Prostate gland (tissue), 2 donors: ENCODE measurements around the gene CMPK1. TPM values are rescaled to one million over a fixed set of nuclear protein-coding genes. Genes with fewer than 3 reads are reported as not detected.

Experiments
- DNase-seq: peaks from one replicate; pipeline ENCODE4 v3.0.0-alpha.2; 2019; ENCODE audit warnings: low spot score
- H3K27ac ChIP-seq, 2 donors: fragments of 200-600 bp; sonication (generic); 2 replicates each; pipeline ENCODE4 v1.5.1; 2017 to 2019
- H3K27me3 ChIP-seq: fragments of 200-600 bp; sonication (generic); replicated peaks from 2 replicates; pipeline ENCODE4 v1.5.1; 2019; ENCODE audit not compliant: insufficient read depth
- H3K36me3 ChIP-seq, 2 donors: fragments of 200-600 bp; sonication (generic); 1 replicate in 1 of 2; 2 replicates in 1 of 2; pipeline versions ENCODE4 v1.5.1 to v1.8.1; 2017 to 2019
- H3K4me1 ChIP-seq: fragments of 200-600 bp; sonication (generic); replicated peaks from 2 replicates; pipeline ENCODE4 v1.5.1; 2019
- H3K4me3 ChIP-seq, 2 donors: fragments of 200-600 bp; sonication (generic); 2 replicates each; pipeline ENCODE4 v1.5.1; 2017 to 2019
- H3K9me3 ChIP-seq: fragments of 200-600 bp; sonication (generic); 2 replicates; pipeline ENCODE4 v1.5.1; 2017
- POLR2A ChIP-seq: fragments of 450-650 bp; IDR thresholded peaks from one replicate; pipeline ENCODE4 v1.6.1; 2016; ENCODE audit warnings: antibody characterized with exemption, mild to moderate bottlenecking
- POLR2AphosphoS5 ChIP-seq: sonication (generic); formaldehyde crosslinking; IDR thresholded peaks from one replicate; pipeline ENCODE4 v1.6.1; 2017; ENCODE audit warnings: antibody characterized with exemption
- WGBS: methylation state at CpG from one replicate; pipeline ENCODE4 v1.1.5; 2018; 5-methylcytosine and 5-hydroxymethylcytosine counted together
- intact Hi-C: fragments of 100-400 bp; cut with DNase I; formaldehyde crosslinking; loops from one replicate; pipeline ENCODE4 v1.14.2; 2022
- total RNA-seq, 2 donors: library from RNA; depleted of rRNA; stranded (reverse); fragments of >200 nt; gene quantifications; one replicate each; pipeline ENCODE4 v1.1.0, GENCODE V29; 2016
- TF ChIP-seq, protein P1 (sequence below), 4 experiments: fragments of 200-600 bp in 2 of 4; fragments of 450-650 bp in 2 of 4; sonication (generic) in 2 of 4; IDR thresholded peaks; 1 replicate in 3 of 4; 2 replicates in 1 of 4; pipeline ENCODE4 v1.5.1; 2016 to 2019; ENCODE audit warnings: antibody characterized with exemption in 4 of 4, mild to moderate bottlenecking in 2 of 4, moderate library complexity in 2 of 4

CMPK1 gene
- total RNA-seq, 2 donors from 2014 or later = 54.9 to 152 TPM

DNA sequence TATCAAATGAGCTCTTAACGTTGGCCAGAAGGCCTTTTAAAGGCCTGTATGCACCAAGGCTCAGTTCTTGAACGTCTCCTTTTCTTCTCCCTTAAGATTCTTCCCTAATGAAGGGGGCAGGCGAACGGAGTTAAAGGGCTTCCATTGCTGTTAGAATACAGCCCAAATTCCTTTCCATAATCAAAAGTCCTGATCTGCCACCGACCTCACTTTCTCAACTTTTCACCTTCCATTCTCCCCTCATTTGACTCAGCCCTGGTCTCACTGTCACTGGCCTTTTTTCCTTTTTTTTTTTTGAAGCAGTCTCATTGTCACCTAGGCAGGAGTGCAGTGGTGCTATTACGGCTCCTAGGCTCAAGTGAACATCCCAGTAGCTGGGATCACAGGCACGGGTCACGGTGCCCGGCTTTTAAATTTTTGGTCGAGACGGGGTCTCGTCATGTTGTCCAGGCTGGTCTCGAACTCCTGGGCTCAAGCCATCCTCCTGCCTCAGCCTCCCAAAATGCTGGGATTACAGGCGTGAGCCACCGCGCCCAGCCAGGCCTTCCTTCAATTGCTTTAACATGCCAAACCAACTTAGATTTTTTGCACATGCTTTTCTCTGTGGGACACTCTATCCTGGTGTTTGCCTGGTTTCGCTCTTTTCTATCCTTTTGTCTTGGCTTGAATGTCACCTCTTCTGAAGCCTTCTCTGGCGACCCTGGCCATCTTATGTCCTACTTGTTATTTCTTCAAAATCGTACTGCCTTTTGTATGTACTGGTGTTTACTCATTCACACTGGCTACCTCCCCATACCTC, 612 bp upstream of the CMPK1 start:
- no peaks in the 10 kb centered on the region for H3K27me3 ChIP-seq
- peak overlapping the region; percentile 87 to 98 for H3K4me3 ChIP-seq
- peak overlapping the region; percentile 96 to 97 for H3K27ac ChIP-seq
- intact Hi-C loops = loop anchor here (1.0 to 10.0 kb wide), 2 partner anchors 19 to 392 kb away; partner anchors contain the start of gene STIL
- no peaks in the 10 kb centered on the region for H3K36me3 ChIP-seq
- no peak for TF ChIP-seq POLR2A
- TF ChIP-seq, protein P1, sequence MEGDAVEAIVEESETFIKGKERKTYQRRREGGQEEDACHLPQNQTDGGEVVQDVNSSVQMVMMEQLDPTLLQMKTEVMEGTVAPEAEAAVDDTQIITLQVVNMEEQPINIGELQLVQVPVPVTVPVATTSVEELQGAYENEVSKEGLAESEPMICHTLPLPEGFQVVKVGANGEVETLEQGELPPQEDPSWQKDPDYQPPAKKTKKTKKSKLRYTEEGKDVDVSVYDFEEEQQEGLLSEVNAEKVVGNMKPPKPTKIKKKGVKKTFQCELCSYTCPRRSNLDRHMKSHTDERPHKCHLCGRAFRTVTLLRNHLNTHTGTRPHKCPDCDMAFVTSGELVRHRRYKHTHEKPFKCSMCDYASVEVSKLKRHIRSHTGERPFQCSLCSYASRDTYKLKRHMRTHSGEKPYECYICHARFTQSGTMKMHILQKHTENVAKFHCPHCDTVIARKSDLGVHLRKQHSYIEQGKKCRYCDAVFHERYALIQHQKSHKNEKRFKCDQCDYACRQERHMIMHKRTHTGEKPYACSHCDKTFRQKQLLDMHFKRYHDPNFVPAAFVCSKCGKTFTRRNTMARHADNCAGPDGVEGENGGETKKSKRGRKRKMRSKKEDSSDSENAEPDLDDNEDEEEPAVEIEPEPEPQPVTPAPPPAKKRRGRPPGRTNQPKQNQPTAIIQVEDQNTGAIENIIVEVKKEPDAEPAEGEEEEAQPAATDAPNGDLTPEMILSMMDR (IDR thresholded peaks at IDR 0.05) = no peak
- no peak for TF ChIP-seq POLR2AphosphoS5
- WGBS = 29% methylated on average over 19 of the region's 19 CpGs
- H3K4me1 ChIP-seq = no peaks in the 10 kb centered on the region
- peak; percentile 11 for DNase-seq
- H3K9me3 ChIP-seq = no peaks in the 10 kb centered on the region

- TF ChIP-seq POLR2A = peak; percentile 15
- TF ChIP-seq, protein P1 (IDR thresholded peaks at IDR 0.05) = peak in 3 of 4 experiments; percentile 31 to 56 (median 48)
- TF ChIP-seq POLR2AphosphoS5 = peak; percentile 5
- no peaks in the 10 kb centered on the region for H3K36me3 ChIP-seq
- intact Hi-C loops = loop anchor here (1.0 to 10.0 kb wide), 2 partner anchors 20 to 391 kb away; partner anchors contain the start of gene STIL
- peak overlapping the region; percentile 87 to 98 for H3K4me3 ChIP-seq
- peak overlapping the region; percentile 96 to 97 for H3K27ac ChIP-seq
- WGBS = 0% methylated on average over 45 of the region's 90 CpGs
- peak; percentile 78 for DNase-seq
- H3K4me1 ChIP-seq = no peaks in the 10 kb centered on the region
- H3K9me3 ChIP-seq = no peaks in the 10 kb centered on the region
- no peaks in the 10 kb centered on the region for H3K27me3 ChIP-seq
Measured at GRCh38 chr1:47333922-47334764, 553 bp downstream of the CMPK1 start.

DNA sequence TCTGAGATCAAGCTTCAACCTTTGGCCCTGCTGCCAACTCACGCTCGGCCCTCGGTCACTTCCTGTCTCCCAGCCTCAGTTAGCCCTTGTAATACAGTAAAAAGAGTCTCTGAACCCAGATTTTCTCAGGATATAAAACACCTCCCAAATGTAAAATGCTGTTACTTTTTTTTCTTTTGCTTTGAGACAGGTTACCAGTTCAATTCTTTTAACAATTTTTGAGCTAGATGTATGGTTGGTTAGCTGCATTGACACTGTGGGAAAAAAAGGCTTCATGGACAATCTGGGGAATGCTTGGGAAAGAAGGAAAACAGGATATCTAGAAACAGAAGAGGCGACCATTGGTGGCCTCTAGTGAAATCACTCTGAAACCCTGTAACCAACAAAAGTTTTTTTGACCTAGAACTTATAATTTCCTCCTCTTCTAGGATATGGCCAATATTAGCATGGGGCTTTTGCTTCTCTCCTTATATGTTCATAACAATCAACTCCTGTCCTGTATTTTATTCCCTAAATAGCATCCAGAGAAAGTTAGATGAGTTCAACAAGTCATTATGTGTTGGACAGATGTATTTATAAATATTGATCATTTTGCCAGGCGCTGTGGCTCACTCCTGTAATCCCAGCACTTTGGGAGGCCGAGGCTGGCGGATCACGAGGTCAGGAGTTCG, 1.3 kb downstream of the CMPK1 start:
- no peak for DNase-seq
- Histone ChIP-seq H3K4me3 (peak overlapping the region; percentile 87 to 98), H3K27ac (peak overlapping the region; percentile 96 to 97), H3K27me3 (no peaks in the 10 kb centered on the region), H3K4me1 (no peaks in the 10 kb centered on the region), H3K36me3 (no peaks in the 10 kb centered on the region), H3K9me3 (no peaks in the 10 kb centered on the region)
- TF ChIP-seq POLR2A (no peak), POLR2AphosphoS5 (no peak)
- TF ChIP-seq, protein P1 (IDR thresholded peaks at IDR 0.05) = no peak
- intact Hi-C loops = loop anchor here (10.0 kb wide), 1 partner anchor 390 kb away; no protein-coding TSS in a partner anchor
- WGBS = 55% methylated on average over 9 of the region's 9 CpGs

DNA sequence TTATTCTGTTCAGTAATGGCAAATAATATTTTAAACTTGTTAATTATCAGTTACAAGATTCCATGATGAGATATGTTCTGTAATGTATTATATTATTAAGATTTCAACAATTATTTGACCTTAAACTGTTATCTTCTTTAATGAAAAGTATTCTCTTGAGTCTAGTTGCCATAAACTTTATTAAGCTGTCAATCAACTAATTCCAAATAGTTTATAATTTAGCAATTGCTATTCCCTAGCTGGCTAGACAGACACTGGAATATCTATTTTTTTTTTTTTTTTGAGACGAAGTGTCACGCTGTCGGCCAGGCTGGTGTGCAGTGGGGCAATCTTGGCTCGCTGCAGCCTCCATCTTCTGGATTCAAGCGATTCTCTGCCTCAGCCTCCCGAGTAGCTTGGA, 3.8 kb downstream of the CMPK1 start:
- intact Hi-C loops = loop anchor here (10.0 kb wide), 1 partner anchor 387 kb away; no protein-coding TSS in a partner anchor
- H3K27me3 ChIP-seq = no peaks in the 10 kb centered on the region
- no peaks in the 10 kb centered on the region for H3K9me3 ChIP-seq
- TF ChIP-seq, protein P1 (IDR thresholded peaks at IDR 0.05) = no peak
- TF ChIP-seq POLR2A = no peak
- no peak for TF ChIP-seq POLR2AphosphoS5
- no peak overlapping the region for H3K27ac ChIP-seq
- no peaks in the 10 kb centered on the region for H3K36me3 ChIP-seq
- H3K4me3 ChIP-seq = no peak overlapping the region
- no peaks in the 10 kb centered on the region for H3K4me1 ChIP-seq
- DNase-seq = no peak
- WGBS = 87% methylated on average over 6 of the region's 6 CpGs
